ENCODE results near the gene NOLC1.

Gene NOLC1

GRCh38 chr10:102120991-102121738 is 31.0 kb upstream of the NOLC1 start:
- ChIA-PET CTCF (interaction anchor here (3.9 kb wide), 1 partner anchor 10 kb away, joined by 33 read pairs; the partner anchor contains the start of gene PPRC1), POLR2A (no interaction called here)
- no peak for DNase-seq (ENCODE audit: extremely low spot score)
- no peak for TF ChIP-seq CTCF (IDR thresholded peaks at IDR 0.05; ENCODE audit: control extremely low read depth, extremely low read depth, low read depth, missing control alignments)

DNA sequence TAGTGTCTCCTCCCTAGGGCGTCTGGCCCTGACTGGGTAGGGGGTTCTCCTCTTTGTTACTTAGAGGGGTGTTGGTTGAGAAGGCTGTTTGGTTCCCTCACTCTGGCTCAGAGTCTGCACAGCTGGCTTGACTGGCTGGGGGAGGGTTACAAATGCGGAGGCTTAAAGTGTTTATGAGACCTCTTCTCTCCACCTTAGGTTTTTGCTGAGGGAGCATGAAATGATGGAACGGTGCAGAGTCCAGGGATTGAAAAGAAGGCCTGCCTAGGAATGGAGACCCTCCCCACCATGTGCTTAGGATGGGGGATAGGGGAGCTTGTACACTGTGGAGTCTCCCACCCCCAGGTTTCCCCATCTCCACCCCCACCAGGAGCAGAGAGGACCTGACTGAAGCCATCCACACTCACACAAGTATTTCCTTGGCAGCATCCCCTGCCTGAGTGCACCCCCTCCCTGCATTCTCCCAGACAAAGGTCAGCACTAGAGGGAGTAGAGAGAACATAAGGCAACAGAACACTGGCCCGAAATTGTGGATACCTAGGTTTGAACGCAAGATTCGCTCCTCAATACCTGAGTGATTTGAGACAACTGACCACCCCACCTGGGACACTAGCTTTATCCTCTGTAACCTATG is 30.3 kb upstream of the NOLC1 start:
- POLR2A ChIA-PET = no interaction called here
- no peak for TF ChIP-seq CTCF (IDR thresholded peaks at IDR 0.05; ENCODE audit: control extremely low read depth, extremely low read depth, low read depth, missing control alignments)
- CTCF ChIA-PET = interaction anchor here (1.9 to 3.9 kb wide), 3 partner anchors 8 to 49 kb away, joined by 6 to 33 read pairs (median 9); partner anchors contain the start of gene PPRC1
- DNase-seq (ENCODE audit: extremely low spot score) = no peak

DNA sequence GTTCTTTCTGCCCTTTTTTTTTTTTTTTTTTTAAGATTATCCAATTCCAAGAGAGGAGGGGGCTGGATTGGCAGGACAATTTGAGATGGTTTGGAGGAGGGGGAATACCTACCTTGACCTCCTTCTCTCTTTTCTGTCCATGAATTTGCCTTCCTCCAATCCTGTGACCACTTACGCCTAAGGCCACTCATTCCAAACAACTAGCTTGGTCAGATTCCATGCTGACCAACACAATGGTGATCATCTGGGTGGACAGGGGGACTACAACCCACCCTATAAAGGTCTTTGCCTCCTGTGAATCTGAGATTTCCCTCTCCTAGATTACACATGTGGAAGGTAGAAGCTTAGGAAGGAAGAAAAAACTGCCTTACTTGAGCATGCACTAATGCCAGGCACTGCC is 29.7 kb upstream of the NOLC1 start:
- POLR2A ChIA-PET = no interaction called here
- TF ChIP-seq CTCF (IDR thresholded peaks at IDR 0.05; ENCODE audit: control extremely low read depth, extremely low read depth, low read depth, missing control alignments) = no peak
- CTCF ChIA-PET = interaction anchor here (1.9 to 3.9 kb wide), 3 partner anchors 8 to 50 kb away, joined by 6 to 33 read pairs (median 9); partner anchors contain the start of gene PPRC1

GRCh38 chr10:102123223-102123622 is 29.0 kb upstream of the NOLC1 start:
- ChIA-PET CTCF (interaction anchor here (1.4 to 3.9 kb wide), 4 partner anchors 8 to 51 kb away, joined by 3 to 33 read pairs (median 8); partner anchors contain the start of gene PPRC1), POLR2A (no interaction called here)
- DNase-seq (ENCODE audit: extremely low spot score) = no peak
- no peak for TF ChIP-seq CTCF (IDR thresholded peaks at IDR 0.05; ENCODE audit: control extremely low read depth, extremely low read depth, low read depth, missing control alignments)

More for the DNA sequence above, 29.7 kb upstream of the NOLC1 start:
- no peak for DNase-seq (ENCODE audit: extremely low spot score)

DNA sequence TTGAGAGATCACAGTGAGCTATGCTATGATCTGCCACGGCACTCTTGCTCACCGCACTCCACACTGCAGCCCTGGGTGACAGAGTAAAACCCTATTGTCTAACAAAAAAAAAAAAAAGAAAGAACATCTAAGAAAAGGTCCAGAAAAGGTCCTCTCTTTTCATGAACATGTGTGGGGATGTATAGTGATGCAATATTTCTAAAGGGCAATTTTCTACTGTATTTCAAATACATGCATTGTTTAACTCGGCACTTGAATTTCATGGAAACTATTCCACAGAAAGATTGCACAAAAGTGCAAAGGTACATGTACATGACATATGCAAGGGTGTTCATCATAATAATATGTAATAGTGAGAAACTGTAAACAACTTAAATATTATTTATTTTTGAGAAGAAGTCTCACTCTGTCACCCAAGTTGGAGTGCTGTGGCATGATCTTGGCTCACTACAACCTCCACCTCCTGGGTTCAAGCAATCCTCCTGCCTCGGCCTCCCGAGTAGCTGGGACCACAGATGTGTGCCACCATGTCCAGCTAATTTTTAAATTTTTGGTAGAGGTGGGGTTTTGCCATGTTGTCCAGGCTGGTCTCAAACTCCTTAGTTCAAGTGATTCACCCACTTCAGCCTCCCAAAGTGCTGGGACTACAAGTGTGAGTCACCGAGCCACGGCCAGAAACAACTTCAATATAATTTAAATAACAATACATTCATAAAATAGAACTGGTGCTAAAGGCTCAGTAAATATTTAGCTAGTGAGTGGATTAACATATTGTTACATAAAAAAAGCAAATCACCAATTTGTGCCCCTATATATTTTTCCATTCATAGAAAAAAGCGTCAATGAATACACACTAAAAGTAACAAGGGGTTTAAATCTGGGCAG is 20.7 kb upstream of the NOLC1 start:
- no peak for DNase-seq (ENCODE audit: extremely low spot score)
- TF ChIP-seq CTCF (IDR thresholded peaks at IDR 0.05; ENCODE audit: control extremely low read depth, extremely low read depth, low read depth, missing control alignments) = no peak
- ChIA-PET POLR2A (no interaction called here), CTCF (interaction anchor here (0.6 to 3.2 kb wide), 17 partner anchors 9 to 416 kb away, joined by 3 to 33 read pairs (median 4); partner anchors contain the start of gene NOLC1)

DNA sequence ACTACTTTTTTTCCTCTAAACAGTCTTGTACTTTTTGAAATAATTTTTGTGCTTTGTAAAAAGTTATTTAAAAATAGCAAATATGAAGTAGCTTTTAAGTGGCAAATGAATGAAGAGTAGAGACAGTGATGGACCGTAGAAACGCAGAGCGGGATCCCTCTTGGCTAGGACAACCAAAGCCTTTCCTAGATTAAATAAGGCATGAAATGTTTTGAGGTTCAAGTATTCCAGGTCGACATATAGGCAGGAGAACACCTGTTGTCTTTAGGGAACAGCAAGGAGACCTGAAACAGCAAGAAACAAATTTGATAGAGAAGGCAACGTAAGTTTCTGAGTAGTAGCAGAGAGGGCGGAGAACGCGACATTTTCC is 20.0 kb upstream of the NOLC1 start:
- CTCF ChIA-PET = interaction anchor here (1.0 to 3.2 kb wide), 17 partner anchors 10 to 415 kb away, joined by 3 to 33 read pairs (median 4); partner anchors contain the start of gene NOLC1
- POLR2A ChIA-PET = no interaction called here
- DNase-seq (ENCODE audit: extremely low spot score) = no peak
- TF ChIP-seq CTCF (IDR thresholded peaks at IDR 0.05; ENCODE audit: control extremely low read depth, extremely low read depth, low read depth, missing control alignments) = no peak

All from GM10248 (cell line).